Measurements from ENCODE around the gene ANKUB1.

Gene ANKUB1

GRCh38 chr3:149770246-149770645, 22.1 kb downstream of the ANKUB1 start:
- H3K4me3 ChIP-seq (ENCODE audit: low read depth, low read length): no peak overlapping the region
- in situ Hi-C loops (cut with HindIII; ENCODE audit: low sequenced_read_pairs): no loop called here
- no peak for DNase-seq (ENCODE audit: low read depth)
- peak; percentile 13 for TF ChIP-seq CTCF (IDR thresholded peaks at IDR 0.05; ENCODE audit: low read depth, low read length, missing control alignments)

GRCh38 chr3:149768704-149769103, 23.6 kb downstream of the ANKUB1 start:
- TF ChIP-seq CTCF (IDR thresholded peaks at IDR 0.05; ENCODE audit: low read depth, low read length, missing control alignments): no peak
- no peak for DNase-seq (ENCODE audit: low read depth)
- in situ Hi-C loops (cut with HindIII; ENCODE audit: low sequenced_read_pairs): no loop called here
- H3K4me3 ChIP-seq (ENCODE audit: low read depth, low read length): no peak overlapping the region

- DNase-seq (ENCODE audit: low read depth): no peak
- in situ Hi-C loops (cut with HindIII; ENCODE audit: low sequenced_read_pairs): no loop called here
- no peak overlapping the region for H3K4me3 ChIP-seq (ENCODE audit: low read depth, low read length)
- TF ChIP-seq CTCF (IDR thresholded peaks at IDR 0.05; ENCODE audit: low read depth, low read length, missing control alignments): no peak
Measured at GRCh38 chr3:149767720-149768119, 24.6 kb downstream of the ANKUB1 start.

GRCh38 chr3:149765762-149766334, 26.5 kb downstream of the ANKUB1 start:
- in situ Hi-C loops (cut with HindIII; ENCODE audit: low sequenced_read_pairs): no loop called here
- no peak overlapping the region for H3K4me3 ChIP-seq (ENCODE audit: low read depth, low read length)
- DNase-seq (ENCODE audit: low read depth): peak; percentile 37
- peak; percentile 53 for TF ChIP-seq CTCF (IDR thresholded peaks at IDR 0.05; ENCODE audit: low read depth, low read length, missing control alignments)

GRCh38 chr3:149764302-149764701, 28.1 kb downstream of the ANKUB1 start:
- DNase-seq (ENCODE audit: low read depth): no peak
- no peak for TF ChIP-seq CTCF (IDR thresholded peaks at IDR 0.05; ENCODE audit: low read depth, low read length, missing control alignments)
- in situ Hi-C loops (cut with HindIII; ENCODE audit: low sequenced_read_pairs): no loop called here
- H3K4me3 ChIP-seq (ENCODE audit: low read depth, low read length): no peak overlapping the region

- no peak for DNase-seq (ENCODE audit: low read depth)
- H3K4me3 ChIP-seq (ENCODE audit: low read depth, low read length): no peak overlapping the region
- in situ Hi-C loops (cut with HindIII; ENCODE audit: low sequenced_read_pairs): no loop called here
- TF ChIP-seq CTCF (IDR thresholded peaks at IDR 0.05; ENCODE audit: low read depth, low read length, missing control alignments): no peak
Measured at GRCh38 chr3:149763565-149764195, 28.7 kb downstream of the ANKUB1 start.

Data from astrocyte of the cerebellum (primary cell).